BJ (cell line): ENCODE measurements around the gene CCT7. TPM values are rescaled to one million over a fixed set of nuclear protein-coding genes. Genes with fewer than 3 reads are reported as not detected.
A peak's percentile ranks its signal among the peaks of the same experiment; 100 is the strongest.

Experiments used
- CTCF ChIA-PET: fragments of 350-600 bp; formaldehyde crosslinking; extraction: SDS; loops from one replicate; lab custom pipeline; 2021; ENCODE audit warnings: antibody characterized with exemption, inconsistent platforms; lab: Yijun Ruan, JAX
- POLR2A ChIA-PET: fragments of 300-600 bp; sonication (Branson Sonifier 250); formaldehyde crosslinking; extraction: SDS; loops from one replicate; lab custom pipeline; 2021; ENCODE audit warnings: antibody characterized with exemption; lab: Charles Lee
- DNase-seq: peaks from one replicate; pipeline ENCODE4 v3.0.0-alpha.2; 2011; ENCODE audit warnings: low read depth
- H3K27me3 ChIP-seq: 2 replicates; pipeline ENCODE4 v1.6.0; 2011; ENCODE audit warnings: low read length; ENCODE audit not compliant: control insufficient read depth, insufficient read depth
- H3K36me3 ChIP-seq: 2 replicates; pipeline ENCODE4 v1.5.1; 2011; ENCODE audit warnings: low read length; ENCODE audit not compliant: control insufficient read depth, insufficient read depth
- H3K4me3 ChIP-seq: 2 replicates; pipeline ENCODE4 v1.5.1; 2011; ENCODE audit warnings: low read depth, mild to moderate bottlenecking, control low read depth, low read length
- CTCF ChIP-seq: IDR thresholded peaks from 2 replicates; pipeline ENCODE4 v1.5.1; 2011; ENCODE audit warnings: low read depth, mild to moderate bottlenecking, control low read depth, inconsistent platforms, low read length, moderate library complexity; ENCODE audit not compliant: insufficient read depth
- polyA plus RNA-seq: library from polyadenylated mRNA; depleted of rRNA; stranded (reverse); fragments of >200 nt; gene quantifications from 2 replicates; pipeline ENCODE4 v1.2.3, GENCODE V29; 2011

CCT7 gene
- polyA plus RNA-seq, 1 experiment = 285 TPM

GRCh38 chr2:73215254-73215653, 18.9 kb upstream of the CCT7 start:
- no peaks in the 10 kb centered on the region for H3K27me3 ChIP-seq
- DNase-seq = no peak
- H3K4me3 ChIP-seq = peak overlapping the region; percentile 84
- POLR2A ChIA-PET = no interaction called here
- no peak for TF ChIP-seq CTCF
- 0 out of 2 replicates have a peak, but pooled peaks cover 3% of the 10 kb centered on the region for H3K36me3 ChIP-seq
- CTCF ChIA-PET = interaction anchor here (1.2 to 1.3 kb wide), 2 partner anchors 14 to 20 kb away, joined by 3 to 4 read pairs; no protein-coding TSS in a partner anchor

- ChIA-PET CTCF (interaction anchor here (0.6 to 2.1 kb wide), 3 partner anchors 40 to 323 kb away, joined by 3 to 7 read pairs (median 3); no protein-coding TSS in a partner anchor), POLR2A (no interaction called here)
- H3K4me3 ChIP-seq = no peak overlapping the region
- TF ChIP-seq CTCF = no peak
- no peaks in the 10 kb centered on the region for H3K27me3 ChIP-seq
- DNase-seq = no peak
- H3K36me3 ChIP-seq = peaks cover 3% of the 10 kb centered on the region
Measured at GRCh38 chr2:73217160-73217559, 16.9 kb upstream of the CCT7 start.

GRCh38 chr2:73217826-73218225, 16.3 kb upstream of the CCT7 start:
- peaks cover 3% of the 10 kb centered on the region for H3K36me3 ChIP-seq
- DNase-seq = no peak
- POLR2A ChIA-PET = interaction anchor here (0.5 kb wide), 1 partner anchor 66 kb away, joined by 5 read pairs; no protein-coding TSS in a partner anchor
- no peak for TF ChIP-seq CTCF
- CTCF ChIA-PET = interaction anchor here (1.4 to 2.1 kb wide), 2 partner anchors 14 to 41 kb away, joined by 3 to 7 read pairs; no protein-coding TSS in a partner anchor
- no peak overlapping the region for H3K4me3 ChIP-seq
- no peaks in the 10 kb centered on the region for H3K27me3 ChIP-seq

GRCh38 chr2:73218298-73218697, 15.8 kb upstream of the CCT7 start:
- Histone ChIP-seq H3K4me3 (no peak overlapping the region), H3K36me3 (peaks cover 7% of the 10 kb centered on the region), H3K27me3 (no peaks in the 10 kb centered on the region)
- CTCF ChIA-PET = interaction anchor here (1.4 to 2.1 kb wide), 2 partner anchors 14 to 41 kb away, joined by 3 to 7 read pairs; no protein-coding TSS in a partner anchor
- no peak for DNase-seq
- no peak for TF ChIP-seq CTCF
- POLR2A ChIA-PET = interaction anchor here (0.5 kb wide), 1 partner anchor 67 kb away, joined by 5 read pairs; no protein-coding TSS in a partner anchor

- no peak for DNase-seq
- no peaks in the 10 kb centered on the region for H3K27me3 ChIP-seq
- no peak overlapping the region for H3K4me3 ChIP-seq
- POLR2A ChIA-PET = interaction anchor here (0.6 kb wide), 1 partner anchor 1898 kb away, joined by 3 read pairs; no protein-coding TSS in a partner anchor
- peaks cover 18% of the 10 kb centered on the region for H3K36me3 ChIP-seq
- CTCF ChIA-PET = interaction anchor here (1.9 to 3.3 kb wide), 2 partner anchors 11 to 138 kb away, joined by 4 to 18 read pairs; no protein-coding TSS in a partner anchor
- TF ChIP-seq CTCF = no peak
Measured at GRCh38 chr2:73223821-73224220, 10.3 kb upstream of the CCT7 start.
